HCT116 (cell line): Measurements from ENCODE around the gene VRK1. TPM values are rescaled to one million over a fixed set of nuclear protein-coding genes. Genes with fewer than 3 reads are reported as not detected.

Source experiments
- ATAC-seq: fragments of 200-7000 bp; cut with Tn5 transposase; 2 replicates; pipeline ENCODE4 v1.9.1; 2020; ENCODE audit warnings: mild to moderate bottlenecking, moderate library complexity
- BruUV-seq: library from RNA; stranded (reverse); fragments of 400-500 nt; replicated peaks from 2 replicates; lab custom pipeline; 2021; lab: Mats Ljungman, UMichigan
- CTCF ChIA-PET: fragments of 300-600 bp; sonication (Branson Sonifier 250); formaldehyde crosslinking; loops from one replicate; lab custom pipeline; 2021; ENCODE audit warnings: antibody characterized with exemption; lab: Charles Lee
- POLR2A ChIA-PET: fragments of 300-600, 350-600 bp; sonication (Branson Sonifier 250); formaldehyde crosslinking; loops from one replicate; lab custom pipeline; 2021; ENCODE audit warnings: antibody characterized with exemption; lab: Charles Lee
- RAD21 ChIA-PET, 2 experiments: fragments of 300-600 bp; sonication (Branson Sonifier 250); formaldehyde crosslinking; loops; one replicate each; lab custom pipeline; 2023; ENCODE audit warnings: low total read pairs in 2 of 2; ENCODE audit not compliant: uncharacterized antibody in 2 of 2, unreplicated experiment in 2 of 2, low non-redundant PET in 1 of 2; lab: Charles Lee
- DNase-seq: peaks from one replicate; pipeline ENCODE4 v3.0.0-alpha.2; 2010; ENCODE audit warnings: low read depth, low spot score
- H2AFZ ChIP-seq: fragments of 200-600 bp; shearing (Covaris generic), sonication (generic); 2 replicates; pipeline ENCODE4 v1.6.1; 2017; ENCODE audit warnings: low read depth, mixed run types, mixed read lengths, antibody characterized with exemption, low read length; ENCODE audit not compliant: poor library complexity, severe bottlenecking
- H3K27ac ChIP-seq: 2 replicates; pipeline ENCODE4 v1.5.1; 2012; ENCODE audit warnings: low read depth, low read length
- H3K27me3 ChIP-seq: fragments of 200-600 bp; sonication (generic); 2 replicates; pipeline ENCODE4 v1.6.1; 2016; ENCODE audit warnings: mixed run types, low read length, mixed read lengths; ENCODE audit not compliant: insufficient read depth
- H3K36me3 ChIP-seq, 2 experiments: fragments of 200-500 bp in 1 of 2; fragments of 200-600 bp in 1 of 2; sonication (Bioruptor generic) in 1 of 2; sonication (generic) in 1 of 2; 2 replicates each; pipeline versions ENCODE4 v1.5.1 to v1.6.1; 2014 to 2016; ENCODE audit warnings: low read length in 2 of 2, inconsistent platforms in 1 of 2, mixed read lengths in 1 of 2, mixed run types in 1 of 2; ENCODE audit not compliant: insufficient read depth in 2 of 2, control insufficient read depth in 1 of 2
- H3K4me1 ChIP-seq, 2 experiments: fragments of 200-600 bp in 1 of 2; sonication (generic) in 1 of 2; 2 replicates each; pipeline versions ENCODE4 v1.5.1 to v1.6.1; 2012 to 2017; ENCODE audit warnings: low read length in 2 of 2, inconsistent platforms in 1 of 2, mild to moderate bottlenecking in 1 of 2, mixed read lengths in 1 of 2, mixed run types in 1 of 2, moderate library complexity in 1 of 2; ENCODE audit not compliant: insufficient read depth in 2 of 2, control insufficient read depth in 1 of 2
- H3K4me2 ChIP-seq: fragments of 200-600 bp; sonication (generic); 2 replicates; pipeline ENCODE4 v1.6.1; 2017; ENCODE audit warnings: mixed run types, low read length, mixed read lengths
- H3K4me3 ChIP-seq, 2 experiments: fragments of 200-600 bp in 1 of 2; sonication (generic) in 1 of 2; replicated peaks in 1 of 2; 2 replicates each; pipeline ENCODE4 v1.5.1; 2011 to 2016; ENCODE audit warnings: low read length in 2 of 2, control low read depth in 1 of 2, low read depth in 1 of 2, mild to moderate bottlenecking in 1 of 2, mixed read lengths in 1 of 2, mixed run types in 1 of 2
- H3K79me2 ChIP-seq: fragments of 200-600 bp; sonication (generic); 2 replicates; pipeline ENCODE4 v1.6.1; 2017; ENCODE audit warnings: mild to moderate bottlenecking, mixed run types, low read length, moderate library complexity, mixed read lengths; ENCODE audit not compliant: insufficient read depth
- H3K9ac ChIP-seq: fragments of 200-600 bp; sonication (generic); 2 replicates; pipeline ENCODE4 v1.6.1; 2016; ENCODE audit warnings: low read length, mixed read lengths
- H3K9me2 ChIP-seq: fragments of 200-600 bp; sonication (generic), shearing (Covaris generic); 2 replicates; pipeline ENCODE4 v1.6.1; 2017; ENCODE audit warnings: mixed run types, mild to moderate bottlenecking, moderate library complexity; ENCODE audit not compliant: insufficient read depth
- H3K9me3 ChIP-seq, 2 experiments: fragments of 200-500 bp in 1 of 2; fragments of 200-600 bp in 1 of 2; sonication (Bioruptor generic) in 1 of 2; sonication (generic) in 1 of 2; 2 replicates each; pipeline ENCODE4 v1.6.1; 2014 to 2017; ENCODE audit warnings: low read length in 2 of 2, mixed read lengths in 2 of 2, inconsistent platforms in 1 of 2, low read depth in 1 of 2, mild to moderate bottlenecking in 1 of 2, mixed run types in 1 of 2, moderate library complexity in 1 of 2; ENCODE audit not compliant: control insufficient read depth in 1 of 2, insufficient read depth in 1 of 2
- H4K20me1 ChIP-seq: fragments of 200-600 bp; sonication (generic), shearing (Covaris generic); 2 replicates; pipeline ENCODE4 v1.6.1; 2017; ENCODE audit warnings: mixed run types, mild to moderate bottlenecking, moderate library complexity; ENCODE audit not compliant: insufficient read depth
- CBX3 ChIP-seq: IDR thresholded peaks from 2 replicates; pipeline ENCODE4 v1.6.1; 2012; ENCODE audit warnings: low read depth
- EGR1 ChIP-seq: IDR thresholded peaks from 2 replicates; pipeline ENCODE4 v1.6.1; 2012; ENCODE audit warnings: low read depth
- ELF1 ChIP-seq: IDR thresholded peaks from 2 replicates; pipeline ENCODE4 v1.6.1; 2012; ENCODE audit warnings: low read depth, borderline replicate concordance
- FOSL1 ChIP-seq: IDR thresholded peaks from 2 replicates; pipeline ENCODE4 v1.6.1; 2012; ENCODE audit warnings: low read depth
- POLR2A ChIP-seq: IDR thresholded peaks from 2 replicates; pipeline ENCODE4 v1.7.0; 2011; ENCODE audit warnings: borderline replicate concordance; ENCODE audit not compliant: insufficient read depth, insufficient read length; ENCODE audit errors: extremely low read depth
- POLR2AphosphoS5 ChIP-seq: IDR thresholded peaks from 2 replicates; pipeline ENCODE4 v1.6.1; 2011; ENCODE audit warnings: mild to moderate bottlenecking, low read depth, low read length, moderate library complexity
- REST ChIP-seq: IDR thresholded peaks from 2 replicates; pipeline ENCODE4 v1.6.1; 2012; ENCODE audit warnings: low read depth
- SIN3A ChIP-seq: IDR thresholded peaks from 2 replicates; pipeline ENCODE4 v1.6.1; 2012; ENCODE audit warnings: low read depth
- SP1 ChIP-seq: IDR thresholded peaks from 2 replicates; pipeline ENCODE4 v1.6.1; 2012; ENCODE audit warnings: low read depth
- YY1 ChIP-seq: IDR thresholded peaks from 2 replicates; pipeline ENCODE4 v1.6.1; 2011; ENCODE audit warnings: low read length, low read depth, moderate library complexity, mild to moderate bottlenecking; ENCODE audit not compliant: insufficient replicate concordance; ENCODE audit errors: extremely low read depth
- ZBTB33 ChIP-seq: IDR thresholded peaks from 2 replicates; pipeline ENCODE4 v1.6.1; 2011; ENCODE audit warnings: mild to moderate bottlenecking, low read length, moderate library complexity; ENCODE audit not compliant: insufficient replicate concordance; ENCODE audit errors: extremely low read depth
- ZNF274 ChIP-seq: fragments of 200-500 bp; sonication (Bioruptor generic); IDR thresholded peaks from 2 replicates; pipeline ENCODE4 v1.6.1; 2014; ENCODE audit warnings: mild to moderate bottlenecking, low read depth, low read length, inconsistent platforms
- intact Hi-C: fragments of 100-400 bp; cut with micrococcal nuclease; formaldehyde crosslinking; loops from 2 replicates; pipeline ENCODE4 v1.10.0; 2022
- total RNA-seq: library from RNA; stranded (reverse); gene quantifications from one replicate; pipeline ENCODE4 v1.2.1, GENCODE V29; 2021; ENCODE audit not compliant: unreplicated experiment

VRK1 gene
- total RNA-seq, 1 experiment from 2014 or later, result 51.4 TPM

- peaks cover 12% of the 10 kb centered on the region for H3K79me2 ChIP-seq
- no peaks in the 10 kb centered on the region for H3K9me2 ChIP-seq
- H3K4me3 ChIP-seq, result no peak overlapping the region
- H2AFZ ChIP-seq, result no peak overlapping the region
- no peaks in the 10 kb centered on the region for H3K9me3 ChIP-seq
- H3K4me1 ChIP-seq, result peaks cover 3 to 5% of the 10 kb centered on the region in 2 experiments; a peak in 3 of 4 replicates
- no peak for ATAC-seq
- H3K4me2 ChIP-seq, result no peak overlapping the region
- ChIA-PET POLR2A (no interaction called here), CTCF (no interaction called here), RAD21 (no interaction called here)
- TF ChIP-seq POLR2A (no peak), CBX3 (0 out of 2 replicates have a peak, but pooled peaks have one; percentile 40), EGR1 (no peak)
- no peak for DNase-seq
- BruUV-seq, result no TSS peak
- no peaks in the 10 kb centered on the region for H3K27me3 ChIP-seq
- H3K9ac ChIP-seq, result no peak overlapping the region
- H3K27ac ChIP-seq, result no peak overlapping the region
- intact Hi-C loops, result loop anchor here (10.0 kb wide), 1 partner anchor 321 kb away; no protein-coding TSS in a partner anchor
- peaks cover 6% of the 10 kb centered on the region; the same call in 1 of the 2 replicates for H4K20me1 ChIP-seq
- H3K36me3 ChIP-seq, result no peaks in the 10 kb centered on the region
These were observed 3.6 kb upstream of the VRK1 start for GRCh38 chr14:96793547-96793946.

- intact Hi-C loops, result loop anchor here (10.0 kb wide), 1 partner anchor 320 kb away; no protein-coding TSS in a partner anchor
- TF ChIP-seq REST (no peak), POLR2A (no peak), ZBTB33 (no peak), POLR2AphosphoS5 (no peak), SP1 (no peak), ELF1 (no peak), SIN3A (no peak), ZNF274 (no peak), YY1 (no peak), FOSL1 (no peak)
- H4K20me1 ChIP-seq, result peaks cover 11% of the 10 kb centered on the region; the same call in 1 of the 2 replicates
- no peak overlapping the region for H3K4me3 ChIP-seq
- no TSS peak for BruUV-seq
- ChIA-PET POLR2A (no interaction called here), CTCF (no interaction called here), RAD21 (no interaction called here)
- no peaks in the 10 kb centered on the region for H3K9me2 ChIP-seq
- H2AFZ ChIP-seq, result no peak overlapping the region
- peaks cover 29% of the 10 kb centered on the region for H3K79me2 ChIP-seq
- no peak overlapping the region for H3K9ac ChIP-seq
- ATAC-seq (no peak), DNase-seq (no peak)
- H3K4me1 ChIP-seq, result peaks cover 3 to 10% of the 10 kb centered on the region in 2 experiments; a peak in 3 of 4 replicates
- H3K36me3 ChIP-seq, result no peaks in the 10 kb centered on the region
- no peak overlapping the region for H3K4me2 ChIP-seq
- H3K9me3 ChIP-seq, result no peaks in the 10 kb centered on the region
- H3K27me3 ChIP-seq, result no peaks in the 10 kb centered on the region
- H3K27ac ChIP-seq, result no peak overlapping the region
These were observed 1.9 kb upstream of the VRK1 start for GRCh38 chr14:96795109-96795828.
